Hematopoietic multipotent progenitor cell treated with erythropoietin and hydrocortisone succinate and interleukin-3 and kit ligand, for 8 days (in vitro differentiated cells): ENCODE data around the gene NMNAT1.
"Not testable (repeated sequence)": the region's sequence is repeated elsewhere in the genome, so short reads cannot be mapped to it uniquely, and the experiment has no call there.

Source experiments
- DNase-seq: peaks from one replicate; pipeline ENCODE4 v3.0.0-alpha.2; 2015

NMNAT1 gene

GRCh38 chr1:9942939-9943788 is at the start of gene NMNAT1, which contains the start of gene LZIC:
Gene NMNAT1 (plus strand): TSS chr1:9943475. CDS start chr1:9972074, 28,599 bp downstream.
Gene LZIC (minus strand): TSS chr1:9943391. CDS start chr1:9936619, 6,772 bp downstream.
- DNase-seq: peak; percentile 93

GRCh38 chr1:9894115-9894514 is 49.2 kb upstream of the NMNAT1 start:
- DNase-seq: no peak

- peak; percentile 74 for DNase-seq
Observed at GRCh38 chr1:9900142-9901043, 42.9 kb upstream of the NMNAT1 start.

- peak; percentile 40 for DNase-seq
Observed at GRCh38 chr1:9901148-9902059, 41.9 kb upstream of the NMNAT1 start.

- no peak for DNase-seq
Observed at GRCh38 chr1:9902060-9902452, 41.2 kb upstream of the NMNAT1 start.

GRCh38 chr1:9903801-9904527 is 39.3 kb upstream of the NMNAT1 start:
- no peak for DNase-seq

- no peak for DNase-seq
Observed at GRCh38 chr1:9904596-9904995, 38.7 kb upstream of the NMNAT1 start.

- no peak for DNase-seq
Observed at GRCh38 chr1:9905010-9905409, 38.3 kb upstream of the NMNAT1 start.

GRCh38 chr1:9906466-9906865 is 36.8 kb upstream of the NMNAT1 start:
- no peak for DNase-seq

- no peak for DNase-seq
Observed at GRCh38 chr1:9907441-9907840, 35.8 kb upstream of the NMNAT1 start.

- peak; percentile 13 for DNase-seq
Observed at GRCh38 chr1:9908871-9909233, 34.4 kb upstream of the NMNAT1 start.

GRCh38 chr1:9909234-9910046 is 33.8 kb upstream of the NMNAT1 start:
- DNase-seq: peak; percentile 22

- no peak for DNase-seq
Observed at GRCh38 chr1:9910076-9910422, 33.2 kb upstream of the NMNAT1 start, which contains the start of gene CTNNBIP1. Gene CTNNBIP1 (minus strand): TSS chr1:9910269. CDS start chr1:9872064, 38,205 bp downstream.

GRCh38 chr1:9910423-9911178 is 32.7 kb upstream of the NMNAT1 start:
- DNase-seq: peak; percentile 98

- no peak for DNase-seq
Observed at GRCh38 chr1:9912264-9912936, 30.9 kb upstream of the NMNAT1 start.

GRCh38 chr1:9914610-9914937 is 28.7 kb upstream of the NMNAT1 start:
- no peak for DNase-seq

GRCh38 chr1:9916452-9916851 is 26.8 kb upstream of the NMNAT1 start:
- DNase-seq: no peak

GRCh38 chr1:9917495-9917894 is 25.8 kb upstream of the NMNAT1 start:
- DNase-seq: not testable (repeated sequence)

- no peak for DNase-seq
Observed at GRCh38 chr1:9917901-9918300, 25.4 kb upstream of the NMNAT1 start.

- DNase-seq: no peak
Observed at GRCh38 chr1:9920606-9921005, 22.7 kb upstream of the NMNAT1 start.
